Small intestine (tissue), 7 donors: ENCODE data around the gene CYP39A1. TPM values are rescaled to one million over a fixed set of nuclear protein-coding genes. Genes with fewer than 3 reads are reported as not detected.

Experiments used
- DNase-seq, 2 donors: peaks; one replicate each; pipeline versions ENCODE4 v3.0.0 to v3.0.0-alpha.2; 2013
- FAIRE-seq: peaks from 2 replicates; lab custom pipeline; 2012; peaks lifted over from hg19 to GRCh38; lab: Jason Lieb, UNC
- H3K27ac ChIP-seq, 3 donors: one replicate each; pipeline ENCODE4 v1.5.1; 2013; ENCODE audit warnings: low read length in 2 of 3, mild to moderate bottlenecking in 2 of 3, control low read depth in 1 of 3, inconsistent platforms in 1 of 3, low read depth in 1 of 3, moderate library complexity in 1 of 3
- H3K27me3 ChIP-seq, 3 donors: one replicate each; pipeline ENCODE4 v1.6.1; 2013; ENCODE audit warnings: low read length in 3 of 3, inconsistent platforms in 1 of 3; ENCODE audit not compliant: control insufficient read depth in 3 of 3, insufficient read depth in 3 of 3
- H3K36me3 ChIP-seq, 3 donors: one replicate each; pipeline ENCODE4 v1.6.1; 2013; ENCODE audit warnings: low read length in 3 of 3, inconsistent platforms in 1 of 3, low read depth in 1 of 3, mild to moderate bottlenecking in 1 of 3, moderate library complexity in 1 of 3; ENCODE audit not compliant: control insufficient read depth in 3 of 3, insufficient read depth in 2 of 3
- H3K4me1 ChIP-seq, 3 donors: one replicate each; pipeline ENCODE4 v1.6.1; 2013; ENCODE audit warnings: low read length in 2 of 3, inconsistent platforms in 1 of 3, low read depth in 1 of 3, mild to moderate bottlenecking in 1 of 3, moderate library complexity in 1 of 3; ENCODE audit not compliant: control insufficient read depth in 3 of 3, insufficient read depth in 2 of 3
- H3K4me3 ChIP-seq, 3 donors: one replicate each; pipeline ENCODE4 v1.5.1; 2013; ENCODE audit warnings: low read length in 3 of 3, control low read depth in 1 of 3, inconsistent platforms in 1 of 3, low read depth in 1 of 3, mild to moderate bottlenecking in 1 of 3, moderate library complexity in 1 of 3
- H3K9me3 ChIP-seq, 2 donors: one replicate each; pipeline ENCODE4 v1.6.1; 2013; ENCODE audit warnings: low read depth in 1 of 2, low read length in 1 of 2; ENCODE audit not compliant: control insufficient read depth in 2 of 2, insufficient read depth in 1 of 2
- WGBS, 3 donors: extraction: QIAGEN DNeasy Blood & Tissue Kit; methylation state at CpG; one replicate each; pipeline ENCODE4 v1.1.7; 2013; 5-methylcytosine and 5-hydroxymethylcytosine counted together
- polyA plus RNA-seq, 4 donors: library from polyadenylated mRNA; stranded (reverse) in 3 of 4; unstranded in 1 of 4; fragments of 200-250 nt in 3 of 4; fragments of 120-200 nt in 1 of 4; gene quantifications; one replicate each; pipeline versions ENCODE4 v1.2.1 to v1.2.3, GENCODE V29; 2013
- donor health status: healthy with polysubstance abuse.
- donor health status: control.
- donor health status: control.
- donor health status: Bipolar disorder and iron deficiency.
- donor health status: healthy.

The CYP39A1 gene
- polyA plus RNA-seq, 4 donors, result 0.22 to 3.4 (median 2.5) TPM; not detected in 1

GRCh38 chr6:46598215-46598614 is 54.4 kb downstream of the CYP39A1 start:
- Histone ChIP-seq H3K4me3 (no peak overlapping the region), H3K27ac (no peak overlapping the region), H3K36me3 (no peaks in the 10 kb centered on the region), H3K4me1 (no peaks in the 10 kb centered on the region), H3K9me3 (no peaks in the 10 kb centered on the region), H3K27me3 (no peaks in the 10 kb centered on the region)
- DNase-seq (no peak), FAIRE-seq (no peak)
- WGBS, 3 donors, result 81 to 85% (median 82%) methylated on average over 3 of the region's 3 CpGs

DNA sequence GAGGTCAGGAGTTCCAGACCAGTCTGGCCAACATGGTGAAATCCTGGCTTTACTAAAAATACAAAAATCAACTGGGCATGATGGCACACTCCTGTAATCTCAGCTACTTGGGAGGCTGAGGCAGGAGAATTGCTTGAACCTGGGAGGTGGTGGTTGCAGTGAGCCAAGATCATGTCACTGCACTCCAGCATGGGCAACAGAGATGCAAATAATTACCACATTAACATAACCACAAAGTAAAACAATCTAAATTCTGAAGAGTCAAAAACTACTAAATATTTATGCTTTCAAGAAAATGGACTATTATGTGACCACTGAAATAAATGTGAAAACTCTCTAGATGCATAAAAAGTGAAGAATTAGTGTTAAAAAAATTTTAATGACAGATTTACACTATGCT is 59.9 kb downstream of the CYP39A1 start:
- Histone ChIP-seq H3K27me3 (no peaks in the 10 kb centered on the region), H3K9me3 (no peaks in the 10 kb centered on the region), H3K4me1 (no peaks in the 10 kb centered on the region), H3K36me3 (no peaks in the 10 kb centered on the region), H3K27ac (no peak overlapping the region), H3K4me3 (no peak overlapping the region)
- DNase-seq (no peak), FAIRE-seq (no peak)

DNA sequence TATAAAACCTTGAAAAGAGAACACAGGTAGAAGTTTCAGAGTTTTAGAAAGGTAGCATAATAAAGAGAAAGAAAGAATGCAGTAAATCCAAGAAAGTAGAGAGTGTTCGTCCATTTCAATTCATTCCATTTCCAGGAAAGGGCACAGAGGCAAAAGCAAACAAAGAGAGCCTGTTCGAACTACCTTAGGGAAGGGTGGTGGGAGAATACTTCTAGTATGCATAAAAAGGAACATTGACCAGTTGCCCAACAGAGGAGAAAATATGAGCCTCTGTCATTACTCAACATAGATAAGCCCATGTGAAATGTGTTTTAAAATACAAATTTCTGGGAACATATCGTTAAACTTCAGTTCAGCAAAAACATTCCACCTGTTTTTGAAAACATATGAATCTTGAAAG is 60.6 kb downstream of the CYP39A1 start:
- Histone ChIP-seq H3K4me1 (no peaks in the 10 kb centered on the region), H3K36me3 (no peaks in the 10 kb centered on the region), H3K27me3 (no peaks in the 10 kb centered on the region), H3K27ac (no peak overlapping the region), H3K9me3 (no peaks in the 10 kb centered on the region), H3K4me3 (no peak overlapping the region)
- DNase-seq (peak in 1 of 2 donors; percentile 29), FAIRE-seq (no peak)
- WGBS, 3 donors, result 75 to 87% (median 87%) methylated on average over 3 of the region's 3 CpGs

GRCh38 chr6:46590765-46591164 is 61.9 kb downstream of the CYP39A1 start:
- H3K27me3 ChIP-seq, result no peaks in the 10 kb centered on the region
- DNase-seq (no peak), FAIRE-seq (peak; percentile 15)
- H3K9me3 ChIP-seq, result no peaks in the 10 kb centered on the region
- H3K4me3 ChIP-seq, result no peak overlapping the region
- no peak overlapping the region for H3K27ac ChIP-seq
- no peaks in the 10 kb centered on the region for H3K4me1 ChIP-seq
- no peaks in the 10 kb centered on the region for H3K36me3 ChIP-seq

DNA sequence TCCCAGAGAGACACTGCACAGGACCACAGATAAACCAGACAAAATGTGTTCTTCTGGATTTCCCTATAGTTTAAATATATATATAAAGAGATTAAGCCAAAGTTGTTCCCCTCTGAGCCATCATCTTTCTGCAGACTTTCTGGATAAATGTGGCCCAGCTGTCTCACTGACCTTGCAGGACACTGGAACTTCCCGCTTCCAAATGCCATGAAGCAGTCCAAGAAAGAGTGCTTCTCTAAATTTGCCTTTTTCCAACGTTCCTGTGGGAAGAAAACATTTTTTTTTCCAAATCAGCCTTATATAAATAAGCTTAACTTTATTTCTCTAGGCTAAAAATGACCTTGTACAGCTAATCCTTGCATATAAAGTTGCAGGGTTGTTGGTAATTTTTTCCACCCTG is 65.7 kb downstream of the CYP39A1 start:
- 45 to 66% (median 64%) methylated on average over 2 of the region's 2 CpGs for WGBS, 3 donors
- no peak overlapping the region for H3K27ac ChIP-seq
- FAIRE-seq (no peak), DNase-seq (no peak)
- H3K36me3 ChIP-seq, result no peaks in the 10 kb centered on the region
- H3K9me3 ChIP-seq, result no peaks in the 10 kb centered on the region
- H3K4me1 ChIP-seq, result no peaks in the 10 kb centered on the region
- H3K4me3 ChIP-seq, result no peak overlapping the region
- no peaks in the 10 kb centered on the region for H3K27me3 ChIP-seq

DNA sequence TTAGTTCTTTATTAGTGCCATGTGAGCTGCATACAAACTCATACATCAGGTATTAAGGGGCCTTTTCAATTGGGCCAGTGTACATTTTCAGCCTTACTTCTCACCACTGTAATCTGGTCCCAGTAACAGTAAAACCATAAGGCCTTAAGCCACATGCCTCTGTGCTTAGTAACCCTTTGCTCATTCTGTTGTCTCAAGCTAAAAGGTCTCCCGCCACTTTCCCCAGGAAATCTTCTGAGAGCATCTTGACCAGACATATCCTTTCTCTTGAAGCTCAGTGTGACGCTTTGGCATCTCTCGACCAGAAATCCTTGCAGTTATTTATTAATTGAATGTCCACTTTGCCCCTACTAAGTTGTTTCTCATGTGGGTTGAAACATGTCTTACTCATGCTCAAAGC is 68.0 kb downstream of the CYP39A1 start:
- DNase-seq, result no peak
- H3K36me3 ChIP-seq, result no peaks in the 10 kb centered on the region
- no peaks in the 10 kb centered on the region for H3K4me1 ChIP-seq
- no peaks in the 10 kb centered on the region for H3K27me3 ChIP-seq
- no peak overlapping the region for H3K4me3 ChIP-seq
- WGBS, 3 donors, result 93 to 99% (median 96%) methylated on average over 3 of the region's 3 CpGs
- no peaks in the 10 kb centered on the region for H3K9me3 ChIP-seq
- no peak for FAIRE-seq
- H3K27ac ChIP-seq, result no peak overlapping the region

- H3K36me3 ChIP-seq, result no peaks in the 10 kb centered on the region
- DNase-seq (peak; percentile 53 to 60), FAIRE-seq (no peak)
- no peaks in the 10 kb centered on the region for H3K27me3 ChIP-seq
- no peaks in the 10 kb centered on the region for H3K4me1 ChIP-seq
- WGBS, 3 donors, result 45 to 62% (median 57%) methylated on average over 4 of the region's 4 CpGs
- H3K4me3 ChIP-seq, result no peak overlapping the region
- no peaks in the 10 kb centered on the region for H3K9me3 ChIP-seq
- H3K27ac ChIP-seq, result no peak overlapping the region
These were observed 68.9 kb downstream of the CYP39A1 start for GRCh38 chr6:46583721-46584120.

DNA sequence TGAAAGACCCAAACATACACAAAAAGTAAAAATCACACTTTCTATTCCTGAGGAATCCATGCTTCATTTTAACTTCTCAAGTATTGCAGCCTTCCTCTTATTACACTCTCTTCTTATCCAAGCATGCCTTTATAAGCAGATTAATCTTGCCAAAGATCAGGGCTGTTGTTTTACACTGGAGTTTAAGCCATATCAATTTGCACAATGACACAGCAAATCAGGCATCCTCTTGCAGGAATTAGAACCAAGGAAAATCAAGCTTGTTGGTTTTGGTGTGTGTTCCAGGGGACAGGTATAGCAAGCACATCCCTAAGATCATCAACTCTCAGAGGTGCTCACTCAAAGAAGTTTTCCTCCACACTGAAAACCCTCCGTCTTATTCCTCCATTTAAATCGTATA is 69.5 kb downstream of the CYP39A1 start:
- Histone ChIP-seq H3K9me3 (no peaks in the 10 kb centered on the region), H3K27me3 (no peaks in the 10 kb centered on the region), H3K27ac (no peak overlapping the region), H3K4me3 (no peak overlapping the region), H3K36me3 (no peaks in the 10 kb centered on the region), H3K4me1 (no peaks in the 10 kb centered on the region)
- 71 to 84% (median 84%) methylated on average over 2 of the region's 2 CpGs for WGBS, 3 donors
- FAIRE-seq, result no peak
- DNase-seq, result peak in 1 of 2 donors; percentile 1

- no peak for FAIRE-seq
- no peaks in the 10 kb centered on the region for H3K27me3 ChIP-seq
- DNase-seq, result no peak
- H3K9me3 ChIP-seq, result no peaks in the 10 kb centered on the region
- no peaks in the 10 kb centered on the region for H3K36me3 ChIP-seq
- H3K4me3 ChIP-seq, result no peak overlapping the region
- H3K27ac ChIP-seq, result no peak overlapping the region
- no peaks in the 10 kb centered on the region for H3K4me1 ChIP-seq
These were observed 71.0 kb downstream of the CYP39A1 start for GRCh38 chr6:46581459-46582177.
